Glomerular visceral epithelial cell (primary cell): ENCODE results near the gene SCGB1D4.
"Not testable (repeated sequence)": the region's sequence is repeated elsewhere in the genome, so short reads cannot be mapped to it uniquely, and the experiment has no call there.

ENCODE experiments used
- DNase-seq: peaks from one replicate; pipeline ENCODE4 v3.0.0-alpha.2; 2016; ENCODE audit errors: extremely low spot score

Gene SCGB1D4

GRCh38 chr11:62298975-62299374 is at the start of gene SCGB1D4:
Gene SCGB1D4, minus strand, starts transcription at chr11:62299075. Its CDS starts 65 bp downstream, at chr11:62299010.
- no peak for DNase-seq

GRCh38 chr11:62345861-62346260 is 47.0 kb upstream of the SCGB1D4 start:
- no peak for DNase-seq

GRCh38 chr11:62344210-62344609 is 45.3 kb upstream of the SCGB1D4 start:
- DNase-seq: no peak

GRCh38 chr11:62343646-62344190 is 44.8 kb upstream of the SCGB1D4 start:
- DNase-seq: not testable (repeated sequence)

GRCh38 chr11:62341588-62341987 is 42.7 kb upstream of the SCGB1D4 start:
- DNase-seq: no peak

GRCh38 chr11:62340269-62340901 is 41.5 kb upstream of the SCGB1D4 start:
- peak; percentile 46 for DNase-seq

GRCh38 chr11:62338218-62338617 is 39.3 kb upstream of the SCGB1D4 start:
- DNase-seq: no peak

GRCh38 chr11:62337303-62338181 is 38.7 kb upstream of the SCGB1D4 start, which contains the start of gene ASRGL1:
Gene ASRGL1, plus strand, starts transcription at chr11:62337448. Its CDS starts 530 bp downstream, at chr11:62337978.
- peak; percentile 80 for DNase-seq

GRCh38 chr11:62336949-62337302 is 38.1 kb upstream of the SCGB1D4 start:
- not testable (repeated sequence) for DNase-seq

- no peak for DNase-seq
Measured at GRCh38 chr11:62333768-62334167, 34.9 kb upstream of the SCGB1D4 start.

- not testable (repeated sequence) for DNase-seq
Measured at GRCh38 chr11:62331264-62331663, 32.4 kb upstream of the SCGB1D4 start.

GRCh38 chr11:62327541-62327940 is 28.7 kb upstream of the SCGB1D4 start:
- not testable (repeated sequence) for DNase-seq

GRCh38 chr11:62326719-62327118 is 27.8 kb upstream of the SCGB1D4 start:
- DNase-seq: not testable (repeated sequence)

- DNase-seq: peak; percentile 10
Measured at GRCh38 chr11:62325781-62326180, 26.9 kb upstream of the SCGB1D4 start.

- no peak for DNase-seq
Measured at GRCh38 chr11:62324731-62325556, 26.1 kb upstream of the SCGB1D4 start.

- DNase-seq: no peak
Measured at GRCh38 chr11:62322524-62322923, 23.6 kb upstream of the SCGB1D4 start.

GRCh38 chr11:62315431-62315830 is 16.6 kb upstream of the SCGB1D4 start:
- no peak for DNase-seq

GRCh38 chr11:62309991-62310390 is 11.1 kb upstream of the SCGB1D4 start:
- DNase-seq: no peak

GRCh38 chr11:62307950-62308349 is 9.1 kb upstream of the SCGB1D4 start:
- DNase-seq: no peak

- no peak for DNase-seq
Measured at GRCh38 chr11:62306227-62306626, 7.4 kb upstream of the SCGB1D4 start.

GRCh38 chr11:62295504-62295903 is 3.4 kb downstream of the SCGB1D4 start:
- DNase-seq: peak; percentile 13

GRCh38 chr11:62280452-62280851 is 18.4 kb downstream of the SCGB1D4 start:
- DNase-seq: no peak
